ENCODE results near the gene FXYD5.

FXYD5 gene

DNA sequence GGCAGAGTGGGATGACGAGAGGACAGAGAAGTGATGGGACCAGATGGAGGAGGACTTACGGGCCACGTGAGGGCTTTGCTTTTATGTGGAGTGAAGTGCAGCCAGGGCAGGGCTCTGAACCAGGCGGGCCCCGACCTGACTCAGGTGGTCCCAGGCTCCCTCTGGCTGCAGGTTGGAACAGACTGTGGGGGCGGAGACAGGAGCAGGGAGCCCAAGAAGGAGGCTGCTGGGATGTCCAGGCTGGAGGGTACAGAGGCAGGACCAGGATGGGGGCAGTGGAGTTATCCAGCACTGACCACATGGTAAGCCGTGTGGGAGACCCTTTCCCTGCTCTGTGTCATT is 2.1 kb downstream of the FXYD5 start:
- ChIA-PET CTCF (no interaction called here), POLR2A (no interaction called here)
- peaks cover 2 to 49% (median 40%) of the 10 kb centered on the region in 4 experiments for H3K4me1 ChIP-seq (ENCODE audit: control extremely low read depth in 1 of 4, control insufficient read depth in 4 of 4, insufficient read depth in 4 of 4, low read length in 3 of 4)

DNA sequence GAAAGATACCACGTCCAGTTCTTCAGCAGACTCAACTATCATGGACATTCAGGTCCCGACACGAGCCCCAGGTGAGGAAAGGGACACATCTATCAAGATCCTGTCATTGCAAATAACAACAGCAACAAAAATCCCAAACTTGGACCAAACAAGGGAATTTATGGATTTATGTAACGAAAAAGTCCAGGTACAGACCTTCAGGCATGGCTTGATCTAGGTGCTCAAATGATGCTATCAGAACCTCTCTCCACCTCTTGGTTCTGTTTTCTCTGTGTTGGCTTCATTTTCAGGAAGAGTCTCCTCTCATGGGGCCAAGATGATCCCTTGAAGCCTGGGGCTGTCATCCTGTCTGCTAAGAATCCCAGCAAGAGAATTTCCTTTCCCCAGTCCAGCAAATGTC is 2.9 kb downstream of the FXYD5 start:
- no peak for DNase-seq
- peaks cover 34 to 63% (median 55%) of the 10 kb centered on the region in 4 experiments for H3K36me3 ChIP-seq (ENCODE audit: control insufficient read depth in 4 of 4, insufficient read depth in 4 of 4, low read length in 3 of 4)
- peaks cover 2 to 42% (median 33%) of the 10 kb centered on the region in 4 experiments for H3K4me1 ChIP-seq (ENCODE audit: control extremely low read depth in 1 of 4, control insufficient read depth in 4 of 4, insufficient read depth in 4 of 4, low read length in 3 of 4)
- CTCF ChIA-PET, result interaction anchor here (1.1 to 3.9 kb wide), 2 partner anchors 11 to 16 kb away, joined by 3 to 18 read pairs; no protein-coding TSS in a partner anchor
- no peaks in the 10 kb centered on the region for H3K27me3 ChIP-seq (replicated peaks in 2 of 5; ENCODE audit: control insufficient read depth in 4 of 5, insufficient read depth in 5 of 5, low read length in 4 of 5)
- peaks cover 0 to 10% (median 3%) of the 10 kb centered on the region in 5 experiments for H3K9me3 ChIP-seq (ENCODE audit: control extremely low read depth in 1 of 5, control insufficient read depth in 4 of 5, insufficient read depth in 2 of 5, low read depth in 1 of 5, low read length in 4 of 5)
- no peak overlapping the region for H3K27ac ChIP-seq (ENCODE audit: insufficient read depth in 1 of 2, low read depth in 1 of 2, low read length in 2 of 2, poor library complexity in 1 of 2, severe bottlenecking in 2 of 2)
- 100% methylated on average over 1 of the region's 4 CpGs for WGBS (ENCODE audit: insufficient coverage)
- POLR2A ChIA-PET, result no interaction called here
- H3K4me3 ChIP-seq (ENCODE audit: control insufficient read depth in 1 of 7, extremely low read depth in 1 of 7, insufficient read depth in 4 of 7, low read depth in 2 of 7, low read length in 6 of 7), result no peak overlapping the region

More for the DNA sequence above, 2.1 kb downstream of the FXYD5 start:
- WGBS (ENCODE audit: insufficient coverage), result 94% methylated on average over 6 of the region's 7 CpGs
- H3K4me3 ChIP-seq (ENCODE audit: control insufficient read depth in 1 of 7, extremely low read depth in 1 of 7, insufficient read depth in 4 of 7, low read depth in 2 of 7, low read length in 6 of 7), result peak overlapping the region in 2 of 7 experiments; percentile 29 to 94
- no peak overlapping the region for H3K27ac ChIP-seq (ENCODE audit: insufficient read depth in 1 of 2, low read depth in 1 of 2, low read length in 2 of 2, poor library complexity in 1 of 2, severe bottlenecking in 2 of 2)
- H3K27me3 ChIP-seq (replicated peaks in 2 of 5; ENCODE audit: control insufficient read depth in 4 of 5, insufficient read depth in 5 of 5, low read length in 4 of 5), result no peaks in the 10 kb centered on the region
- H3K36me3 ChIP-seq (ENCODE audit: control insufficient read depth in 4 of 4, insufficient read depth in 4 of 4, low read length in 3 of 4), result peaks cover 26 to 55% (median 48%) of the 10 kb centered on the region in 4 experiments
- no peak for DNase-seq
- H3K9me3 ChIP-seq (ENCODE audit: control extremely low read depth in 1 of 5, control insufficient read depth in 4 of 5, insufficient read depth in 2 of 5, low read depth in 1 of 5, low read length in 4 of 5), result peaks cover 0 to 3% (median 0%) of the 10 kb centered on the region in 5 experiments

DNA sequence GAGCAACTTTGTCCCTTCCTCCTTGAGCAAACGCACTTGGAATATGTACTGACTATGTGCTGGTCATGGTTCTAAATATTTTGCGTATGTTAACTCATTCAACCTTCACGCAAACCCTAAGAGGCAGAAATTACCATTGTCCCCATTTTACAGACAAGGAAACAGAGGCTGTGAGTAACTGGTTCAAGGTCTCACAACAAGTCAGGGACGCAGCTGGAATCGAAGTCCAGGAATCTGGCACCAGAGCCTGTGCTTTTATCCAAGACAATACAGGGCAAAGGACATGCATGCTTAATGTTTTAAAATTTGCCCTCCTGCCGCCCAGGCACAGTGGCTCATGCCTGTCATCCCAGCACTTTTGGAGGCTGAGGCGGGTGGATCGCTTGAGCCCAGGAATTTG is 5.1 kb downstream of the FXYD5 start:
- Histone ChIP-seq H3K27ac (ENCODE audit: insufficient read depth in 1 of 2, low read depth in 1 of 2, low read length in 2 of 2, poor library complexity in 1 of 2, severe bottlenecking in 2 of 2) (no peak overlapping the region), H3K9me3 (ENCODE audit: control extremely low read depth in 1 of 5, control insufficient read depth in 4 of 5, insufficient read depth in 2 of 5, low read depth in 1 of 5, low read length in 4 of 5) (peaks cover 0 to 26% (median 10%) of the 10 kb centered on the region in 5 experiments), H3K4me1 (ENCODE audit: control extremely low read depth in 1 of 4, control insufficient read depth in 4 of 4, insufficient read depth in 4 of 4, low read length in 3 of 4) (peaks cover 2 to 25% (median 16%) of the 10 kb centered on the region in 4 experiments), H3K4me3 (ENCODE audit: control insufficient read depth in 1 of 7, extremely low read depth in 1 of 7, insufficient read depth in 4 of 7, low read depth in 2 of 7, low read length in 6 of 7) (no peak overlapping the region), H3K36me3 (ENCODE audit: control insufficient read depth in 4 of 4, insufficient read depth in 4 of 4, low read length in 3 of 4) (peaks cover 49 to 84% (median 76%) of the 10 kb centered on the region in 4 experiments), H3K27me3 (replicated peaks in 2 of 5; ENCODE audit: control insufficient read depth in 4 of 5, insufficient read depth in 5 of 5, low read length in 4 of 5) (no peaks in the 10 kb centered on the region)
- 91% methylated on average over 7 of the region's 8 CpGs for WGBS (ENCODE audit: insufficient coverage)
- no peak for DNase-seq
- CTCF ChIA-PET, result interaction anchor here (1.0 to 3.9 kb wide), 4 partner anchors 9 to 44 kb away, joined by 3 to 18 read pairs (median 4); no protein-coding TSS in a partner anchor
- POLR2A ChIA-PET, result no interaction called here

DNA sequence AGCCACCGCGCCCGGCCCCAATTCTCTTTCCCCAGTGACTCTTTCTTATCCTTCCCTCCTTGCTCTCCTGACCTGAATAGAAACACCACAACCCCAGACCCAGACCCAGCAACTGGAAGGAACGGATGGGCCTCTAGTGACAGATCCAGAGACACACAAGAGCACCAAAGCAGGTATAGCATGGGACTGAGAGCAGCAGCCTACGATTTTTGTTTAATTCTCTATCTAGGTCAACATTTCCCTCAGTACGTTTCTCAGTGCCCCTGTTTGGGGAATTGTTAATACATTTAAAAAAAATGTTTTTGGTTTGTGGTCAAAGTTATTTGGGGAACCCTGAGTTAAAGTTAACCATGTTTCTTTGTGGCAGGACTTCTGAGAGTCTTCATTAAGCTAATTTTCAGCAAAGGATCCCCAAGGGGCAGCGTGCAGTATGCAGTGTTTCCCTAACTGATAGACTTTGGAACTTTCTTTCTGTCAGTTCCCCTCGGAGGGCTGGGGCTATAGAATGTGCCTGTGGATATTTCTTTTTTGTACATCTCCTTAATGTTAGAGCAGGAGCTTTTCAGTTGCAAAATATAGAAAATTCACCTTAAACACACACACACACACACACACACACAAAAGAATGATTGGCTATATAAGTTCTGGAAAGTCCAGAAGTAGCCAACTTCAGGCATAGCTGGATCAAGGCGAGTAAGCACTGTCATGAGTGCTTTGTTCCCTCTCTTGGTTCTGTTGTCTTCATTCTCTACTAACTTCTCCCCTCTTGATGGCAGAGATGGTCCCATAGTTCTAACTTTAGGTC is 6.3 kb downstream of the FXYD5 start:
- H3K36me3 ChIP-seq (ENCODE audit: control insufficient read depth in 4 of 4, insufficient read depth in 4 of 4, low read length in 3 of 4), result peaks cover 54 to 93% (median 87%) of the 10 kb centered on the region in 4 experiments
- CTCF ChIA-PET, result interaction anchor here (0.5 to 3.9 kb wide), 8 partner anchors 8 to 46 kb away, joined by 3 to 18 read pairs (median 3); partner anchors contain the start of gene FXYD7
- no peak overlapping the region for H3K27ac ChIP-seq (ENCODE audit: insufficient read depth in 1 of 2, low read depth in 1 of 2, low read length in 2 of 2, poor library complexity in 1 of 2, severe bottlenecking in 2 of 2)
- no peak overlapping the region for H3K4me3 ChIP-seq (ENCODE audit: control insufficient read depth in 1 of 7, extremely low read depth in 1 of 7, insufficient read depth in 4 of 7, low read depth in 2 of 7, low read length in 6 of 7)
- H3K9me3 ChIP-seq (ENCODE audit: control extremely low read depth in 1 of 5, control insufficient read depth in 4 of 5, insufficient read depth in 2 of 5, low read depth in 1 of 5, low read length in 4 of 5), result peaks cover 0 to 31% (median 10%) of the 10 kb centered on the region in 5 experiments
- POLR2A ChIA-PET, result interaction anchor here (0.6 kb wide), 3 partner anchors 44 to 121 kb away, joined by 3 read pairs; no protein-coding TSS in a partner anchor
- no peaks in the 10 kb centered on the region for H3K27me3 ChIP-seq (replicated peaks in 2 of 5; ENCODE audit: control insufficient read depth in 4 of 5, insufficient read depth in 5 of 5, low read length in 4 of 5)
- no peak for DNase-seq
- 98% methylated on average over 6 of the region's 9 CpGs for whole genome bisulfite sequencing (ENCODE audit: insufficient coverage)
- peaks cover 2 to 14% (median 9%) of the 10 kb centered on the region in 4 experiments for H3K4me1 ChIP-seq (ENCODE audit: control extremely low read depth in 1 of 4, control insufficient read depth in 4 of 4, insufficient read depth in 4 of 4, low read length in 3 of 4)

DNA sequence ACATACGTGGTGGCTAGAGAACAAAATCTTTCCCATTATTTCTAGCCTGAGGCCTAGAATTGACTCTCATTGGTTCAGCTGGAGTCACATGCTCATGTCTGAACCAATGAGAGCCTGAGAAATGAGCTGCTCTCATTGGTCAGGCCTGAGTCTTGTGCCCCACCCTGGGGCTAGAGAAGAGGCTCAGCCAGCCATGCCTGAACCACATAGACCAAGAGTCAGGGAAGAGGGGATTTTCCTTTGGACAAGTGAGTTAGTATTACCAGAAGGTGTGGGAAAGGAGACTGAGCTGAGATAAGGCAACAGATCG is 6.9 kb downstream of the FXYD5 start:
- CTCF ChIA-PET, result interaction anchor here (0.5 to 1.5 kb wide), 7 partner anchors 11 to 45 kb away, joined by 3 to 6 read pairs (median 3); partner anchors contain the start of gene FXYD7
- POLR2A ChIA-PET, result interaction anchor here (0.6 kb wide), 3 partner anchors 45 to 120 kb away, joined by 3 read pairs; no protein-coding TSS in a partner anchor
- Histone ChIP-seq H3K4me3 (ENCODE audit: control insufficient read depth in 1 of 7, extremely low read depth in 1 of 7, insufficient read depth in 4 of 7, low read depth in 2 of 7, low read length in 6 of 7) (no peak overlapping the region), H3K27ac (ENCODE audit: insufficient read depth in 1 of 2, low read depth in 1 of 2, low read length in 2 of 2, poor library complexity in 1 of 2, severe bottlenecking in 2 of 2) (no peak overlapping the region), H3K36me3 (ENCODE audit: control insufficient read depth in 4 of 4, insufficient read depth in 4 of 4, low read length in 3 of 4) (peaks cover 54 to 98% (median 90%) of the 10 kb centered on the region in 4 experiments), H3K4me1 (ENCODE audit: control extremely low read depth in 1 of 4, control insufficient read depth in 4 of 4, insufficient read depth in 4 of 4, low read length in 3 of 4) (peaks cover 0 to 14% (median 4%) of the 10 kb centered on the region in 4 experiments), H3K27me3 (replicated peaks in 2 of 5; ENCODE audit: control insufficient read depth in 4 of 5, insufficient read depth in 5 of 5, low read length in 4 of 5) (no peaks in the 10 kb centered on the region), H3K9me3 (ENCODE audit: control extremely low read depth in 1 of 5, control insufficient read depth in 4 of 5, insufficient read depth in 2 of 5, low read depth in 1 of 5, low read length in 4 of 5) (peaks cover 0 to 36% (median 13%) of the 10 kb centered on the region in 5 experiments)
- no peak for DNase-seq
- WGBS (ENCODE audit: insufficient coverage), result 90% methylated on average over 2 of the region's 2 CpGs

DNA sequence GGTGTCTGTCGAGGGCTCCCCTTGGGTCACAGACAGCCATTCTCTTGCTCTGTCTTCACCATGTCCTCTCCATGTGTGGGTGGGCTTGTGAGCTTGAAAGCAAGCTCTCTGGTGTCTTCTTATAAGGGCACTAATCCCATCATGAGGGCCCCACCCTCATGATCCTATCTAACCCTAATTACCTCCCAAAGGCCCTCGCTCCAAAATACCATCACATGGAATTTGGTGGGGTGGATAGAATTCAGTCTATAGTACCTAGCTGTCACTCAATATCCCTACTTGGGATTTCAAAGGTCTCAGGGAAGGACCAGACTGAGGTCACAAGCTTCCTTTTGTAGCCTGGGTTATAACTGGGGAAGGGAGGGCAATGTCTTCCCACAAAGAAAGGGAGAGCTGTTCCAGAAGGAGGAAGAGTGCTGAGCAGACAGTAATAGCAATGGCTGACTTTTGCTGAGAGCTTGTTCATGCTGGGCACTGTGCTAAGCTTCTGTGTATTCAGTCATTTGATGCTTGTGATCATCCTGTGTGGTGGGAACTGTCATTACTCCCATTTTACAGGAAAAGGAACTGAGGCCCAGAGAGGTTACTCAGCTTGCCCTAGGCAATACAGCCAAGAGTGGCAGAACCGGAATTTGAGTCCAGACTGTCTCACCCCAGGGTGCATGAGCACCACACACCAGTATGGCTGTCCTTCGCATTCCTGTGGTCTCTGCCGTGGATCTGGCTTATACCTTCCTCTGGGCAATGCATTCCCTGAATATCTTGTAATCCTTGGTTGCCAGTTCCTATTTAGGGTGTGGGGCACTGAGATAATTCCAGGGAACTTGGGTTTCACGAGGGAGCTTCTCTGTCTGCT is 8.2 kb downstream of the FXYD5 start:
- peaks cover 8 to 22% (median 14%) of the 10 kb centered on the region in 4 experiments for H3K4me1 ChIP-seq (ENCODE audit: control extremely low read depth in 1 of 4, control insufficient read depth in 4 of 4, insufficient read depth in 4 of 4, low read length in 3 of 4)
- POLR2A ChIA-PET, result interaction anchor here (1.5 kb wide), 1 partner anchor 9 kb away, joined by 5 read pairs; the partner anchor contains the start of gene FXYD5
- H3K36me3 ChIP-seq (ENCODE audit: control insufficient read depth in 4 of 4, insufficient read depth in 4 of 4, low read length in 3 of 4), result peaks cover 50 to 91% (median 82%) of the 10 kb centered on the region in 4 experiments
- H3K27ac ChIP-seq (ENCODE audit: insufficient read depth in 1 of 2, low read depth in 1 of 2, low read length in 2 of 2, poor library complexity in 1 of 2, severe bottlenecking in 2 of 2), result no peak overlapping the region
- 99% methylated on average over 5 of the region's 6 CpGs for WGBS (ENCODE audit: insufficient coverage)
- CTCF ChIA-PET, result interaction anchor here (0.9 to 1.8 kb wide), 8 partner anchors 8 to 101 kb away, joined by 3 to 6 read pairs (median 3); partner anchors contain the start of gene FXYD5
- H3K9me3 ChIP-seq (ENCODE audit: control extremely low read depth in 1 of 5, control insufficient read depth in 4 of 5, insufficient read depth in 2 of 5, low read depth in 1 of 5, low read length in 4 of 5), result peaks cover 0 to 37% (median 13%) of the 10 kb centered on the region in 5 experiments
- no peaks in the 10 kb centered on the region for H3K27me3 ChIP-seq (replicated peaks in 2 of 5; ENCODE audit: control insufficient read depth in 4 of 5, insufficient read depth in 5 of 5, low read length in 4 of 5)
- H3K4me3 ChIP-seq (ENCODE audit: control insufficient read depth in 1 of 7, extremely low read depth in 1 of 7, insufficient read depth in 4 of 7, low read depth in 2 of 7, low read length in 6 of 7), result no peak overlapping the region
- no peak for DNase-seq
